Sciatic nerve (tissue), 2 donors: ENCODE measurements around the gene CSF2RB. TPM values are rescaled to one million over a fixed set of nuclear protein-coding genes. Genes with fewer than 3 reads are reported as not detected.

Experiments used
- ATAC-seq: fragments of 200-7000 bp; cut with Tn5 transposase; one replicate; pipeline ENCODE4 v1.9.1; 2020; ENCODE audit warnings: mild to moderate bottlenecking, moderate library complexity
- DNase-seq: peaks from one replicate; pipeline ENCODE4 v3.0.0-alpha.2; 2020; ENCODE audit warnings: low spot score
- intact Hi-C: fragments of 100-400 bp; cut with DNase I; formaldehyde crosslinking; loops from one replicate; pipeline ENCODE4 v1.14.2; 2022
- total RNA-seq: library from RNA; stranded (reverse); fragmentation: NEBNext Ultra II Directional; extraction: Animal tissue kit (Norgen Biotek cat#: 25700); gene quantifications from one replicate; pipeline ENCODE4 v1.2.1, GENCODE V29; 2021
- donor health status: DM: no; HTN: no; CAD: no.
- donor health status: DM: no; HTN: no; CAD: no.

Gene CSF2RB
- total RNA-seq, 1 donor from 2014 or later: 10.1 TPM

GRCh38 chr22:36930041-36930935 is 16.9 kb downstream of the CSF2RB start:
- ATAC-seq (no peak), DNase-seq (no peak)
- intact Hi-C loops: no loop called here

- no peak for ATAC-seq
- intact Hi-C loops: no loop called here
- no peak for DNase-seq
Measured at GRCh38 chr22:36931446-36931845, 18.0 kb downstream of the CSF2RB start.

DNA sequence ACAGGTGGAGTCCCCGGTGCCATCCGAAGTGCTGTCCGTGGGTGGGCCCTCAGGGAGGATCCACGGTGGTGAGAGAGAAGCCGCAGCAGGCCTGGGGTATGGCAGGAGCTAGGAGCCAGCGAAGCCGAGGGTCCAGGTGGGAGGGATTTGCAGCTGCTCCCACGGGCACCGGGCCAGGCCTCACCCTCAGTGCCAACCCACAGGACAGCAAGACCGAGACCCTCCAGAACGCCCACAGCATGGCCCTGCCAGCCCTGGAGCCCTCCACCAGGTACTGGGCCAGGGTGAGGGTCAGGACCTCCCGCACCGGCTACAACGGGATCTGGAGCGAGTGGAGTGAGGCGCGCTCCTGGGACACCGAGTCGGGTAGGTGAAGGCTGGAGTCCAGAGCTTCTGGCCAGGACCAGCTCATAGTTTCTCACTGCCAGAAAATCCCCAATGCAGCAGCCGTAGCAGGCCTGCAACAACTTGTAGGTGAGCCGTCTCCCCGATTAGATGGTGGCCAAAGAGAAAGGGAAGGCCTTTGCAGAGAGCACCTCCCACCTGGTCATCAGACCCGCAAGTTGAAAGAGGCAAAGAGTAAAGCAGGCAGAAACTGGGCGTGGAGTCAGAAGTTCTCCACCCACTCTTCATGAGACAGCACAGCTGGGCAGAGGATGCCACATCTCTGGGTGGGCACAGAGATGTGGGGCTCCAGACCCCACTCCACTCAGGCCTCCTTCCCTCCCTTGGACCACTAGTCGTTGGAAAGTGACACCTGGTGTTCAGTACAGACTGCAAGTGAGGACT is 20.4 kb downstream of the CSF2RB start:
- intact Hi-C loops: no loop called here
- no peak for ATAC-seq
- DNase-seq: no peak

DNA sequence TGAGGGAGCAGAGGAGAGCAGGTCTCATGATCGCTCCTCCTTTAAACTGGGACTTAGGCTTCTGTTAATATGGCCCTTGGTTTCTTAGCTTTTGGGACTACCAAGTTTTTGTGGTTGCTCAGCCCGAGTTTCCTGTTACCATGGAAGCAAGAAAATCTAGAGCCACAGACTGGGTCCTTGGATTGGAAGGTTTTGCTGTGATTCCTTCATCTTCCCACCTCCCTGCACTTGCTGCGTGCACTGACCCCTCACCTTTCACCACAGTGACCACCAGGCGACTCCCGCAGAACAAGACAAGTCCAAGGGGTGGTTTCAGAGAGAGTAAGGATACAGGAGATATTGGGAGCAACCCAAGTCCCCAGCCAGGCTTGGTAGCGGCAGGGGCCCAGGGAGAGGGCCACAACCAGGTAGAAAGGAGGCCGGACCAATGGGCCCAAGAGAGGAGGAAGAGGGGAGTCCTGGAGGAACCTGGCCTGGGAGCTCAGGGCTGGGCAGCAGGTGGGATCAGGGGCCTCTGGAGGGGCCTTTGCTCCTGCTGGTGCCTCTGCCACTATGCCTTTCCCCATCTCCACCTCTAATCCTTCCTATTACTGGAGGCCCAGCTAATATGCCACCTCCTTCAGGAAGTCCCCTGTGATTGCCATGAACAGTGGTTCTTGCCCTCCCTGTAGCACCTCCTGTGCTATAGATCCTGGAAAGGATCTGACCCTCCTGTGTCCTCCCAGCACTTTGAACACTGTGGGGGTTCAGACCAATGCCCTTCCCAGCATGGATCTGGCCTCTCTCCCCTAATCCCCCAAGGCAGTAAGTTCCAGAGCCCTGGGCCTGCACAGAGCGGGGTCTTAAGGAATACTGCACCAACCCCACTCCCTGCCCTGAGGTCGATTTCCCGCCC is 21.2 kb downstream of the CSF2RB start:
- ATAC-seq: no peak
- DNase-seq: no peak
- intact Hi-C loops: no loop called here

DNA sequence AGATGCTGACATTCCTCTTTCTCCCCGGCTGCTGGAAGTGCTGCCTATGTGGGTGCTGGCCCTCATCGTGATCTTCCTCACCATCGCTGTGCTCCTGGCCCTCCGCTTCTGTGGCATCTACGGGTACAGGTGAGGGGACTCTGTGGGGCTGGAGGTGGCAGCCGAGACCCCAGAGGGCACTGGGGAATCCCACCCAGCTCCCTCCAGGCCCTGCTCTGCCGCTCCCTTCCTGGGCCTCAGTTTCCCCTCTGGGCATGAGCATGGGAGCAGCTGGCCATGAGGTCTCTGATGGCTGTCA is 21.8 kb downstream of the CSF2RB start:
- intact Hi-C loops: no loop called here
- DNase-seq (no peak), ATAC-seq (no peak)

GRCh38 chr22:36935694-36936093 is 22.3 kb downstream of the CSF2RB start:
- ATAC-seq (no peak), DNase-seq (no peak)
- intact Hi-C loops: no loop called here

- no peak for DNase-seq
- intact Hi-C loops: no loop called here
- peak; percentile 30 for ATAC-seq
Measured at GRCh38 chr22:36936362-36937116, 23.1 kb downstream of the CSF2RB start.

DNA sequence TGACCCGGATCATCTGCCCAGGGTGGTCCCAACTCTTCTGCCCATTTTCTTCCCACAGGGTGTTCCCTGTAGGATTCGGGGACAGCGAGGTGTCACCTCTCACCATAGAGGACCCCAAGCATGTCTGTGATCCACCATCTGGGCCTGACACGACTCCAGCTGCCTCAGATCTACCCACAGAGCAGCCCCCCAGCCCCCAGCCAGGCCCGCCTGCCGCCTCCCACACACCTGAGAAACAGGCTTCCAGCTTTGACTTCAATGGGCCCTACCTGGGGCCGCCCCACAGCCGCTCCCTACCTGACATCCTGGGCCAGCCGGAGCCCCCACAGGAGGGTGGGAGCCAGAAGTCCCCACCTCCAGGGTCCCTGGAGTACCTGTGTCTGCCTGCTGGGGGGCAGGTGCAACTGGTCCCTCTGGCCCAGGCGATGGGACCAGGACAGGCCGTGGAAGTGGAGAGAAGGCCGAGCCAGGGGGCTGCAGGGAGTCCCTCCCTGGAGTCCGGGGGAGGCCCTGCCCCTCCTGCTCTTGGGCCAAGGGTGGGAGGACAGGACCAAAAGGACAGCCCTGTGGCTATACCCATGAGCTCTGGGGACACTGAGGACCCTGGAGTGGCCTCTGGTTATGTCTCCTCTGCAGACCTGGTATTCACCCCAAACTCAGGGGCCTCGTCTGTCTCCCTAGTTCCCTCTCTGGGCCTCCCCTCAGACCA is 24.0 kb downstream of the CSF2RB start:
- ATAC-seq (no peak), DNase-seq (no peak)
- intact Hi-C loops: no loop called here

DNA sequence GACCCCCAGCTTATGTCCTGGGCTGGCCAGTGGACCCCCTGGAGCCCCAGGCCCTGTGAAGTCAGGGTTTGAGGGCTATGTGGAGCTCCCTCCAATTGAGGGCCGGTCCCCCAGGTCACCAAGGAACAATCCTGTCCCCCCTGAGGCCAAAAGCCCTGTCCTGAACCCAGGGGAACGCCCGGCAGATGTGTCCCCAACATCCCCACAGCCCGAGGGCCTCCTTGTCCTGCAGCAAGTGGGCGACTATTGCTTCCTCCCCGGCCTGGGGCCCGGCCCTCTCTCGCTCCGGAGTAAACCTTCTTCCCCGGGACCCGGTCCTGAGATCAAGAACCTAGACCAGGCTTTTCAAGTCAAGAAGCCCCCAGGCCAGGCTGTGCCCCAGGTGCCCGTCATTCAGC is 24.6 kb downstream of the CSF2RB start:
- intact Hi-C loops: no loop called here
- DNase-seq: no peak
- no peak for ATAC-seq

DNA sequence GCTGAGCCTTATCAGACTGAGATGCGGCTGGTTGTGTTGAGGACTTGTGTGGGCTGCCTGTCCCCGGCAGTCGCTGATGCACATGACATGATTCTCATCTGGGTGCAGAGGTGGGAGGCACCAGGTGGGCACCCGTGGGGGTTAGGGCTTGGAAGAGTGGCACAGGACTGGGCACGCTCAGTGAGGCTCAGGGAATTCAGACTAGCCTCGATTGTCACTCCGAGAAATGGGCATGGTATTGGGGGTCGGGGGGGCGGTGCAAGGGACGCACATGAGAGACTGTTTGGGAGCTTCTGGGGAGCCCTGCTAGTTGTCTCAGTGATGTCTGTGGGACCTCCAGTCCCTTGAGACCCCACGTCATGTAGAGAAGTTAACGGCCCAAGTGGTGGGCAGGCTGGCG is 25.5 kb downstream of the CSF2RB start:
- ATAC-seq: no peak
- no peak for DNase-seq
- intact Hi-C loops: no loop called here

DNA sequence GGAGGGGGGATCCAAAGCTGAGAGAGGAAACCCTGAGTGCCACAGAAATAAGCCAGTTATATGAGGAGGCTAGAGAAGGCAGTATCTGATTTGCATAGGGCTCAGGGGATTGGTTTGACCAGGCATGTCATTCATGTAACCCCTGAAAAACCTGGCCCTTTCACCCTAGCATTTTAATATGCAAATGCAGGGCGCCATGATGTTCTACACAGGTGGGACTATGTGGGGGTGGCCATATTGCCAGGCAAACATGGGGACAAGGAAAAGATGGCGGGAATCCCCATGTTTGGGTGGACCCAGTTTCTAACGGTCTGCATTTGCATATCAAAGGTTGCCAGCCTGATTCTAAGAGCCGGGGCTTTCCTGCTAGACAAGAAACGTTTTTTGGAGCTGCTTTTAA is 27.2 kb downstream of the CSF2RB start:
- intact Hi-C loops: no loop called here
- ATAC-seq: no peak
- no peak for DNase-seq

- no peak for ATAC-seq
- intact Hi-C loops: no loop called here
- no peak for DNase-seq
Measured at GRCh38 chr22:36942556-36942955, 29.1 kb downstream of the CSF2RB start.

- ATAC-seq: no peak
Measured at GRCh38 chr22:36946421-36947158, 33.2 kb downstream of the CSF2RB start.

GRCh38 chr22:36948273-36949225 is 35.1 kb downstream of the CSF2RB start:
- ATAC-seq: no peak
- DNase-seq: no peak
- intact Hi-C loops: no loop called here

More at GRCh38 chr22:36946421-36947158, 33.2 kb downstream of the CSF2RB start:
- intact Hi-C loops: no loop called here
- DNase-seq: no peak

DNA sequence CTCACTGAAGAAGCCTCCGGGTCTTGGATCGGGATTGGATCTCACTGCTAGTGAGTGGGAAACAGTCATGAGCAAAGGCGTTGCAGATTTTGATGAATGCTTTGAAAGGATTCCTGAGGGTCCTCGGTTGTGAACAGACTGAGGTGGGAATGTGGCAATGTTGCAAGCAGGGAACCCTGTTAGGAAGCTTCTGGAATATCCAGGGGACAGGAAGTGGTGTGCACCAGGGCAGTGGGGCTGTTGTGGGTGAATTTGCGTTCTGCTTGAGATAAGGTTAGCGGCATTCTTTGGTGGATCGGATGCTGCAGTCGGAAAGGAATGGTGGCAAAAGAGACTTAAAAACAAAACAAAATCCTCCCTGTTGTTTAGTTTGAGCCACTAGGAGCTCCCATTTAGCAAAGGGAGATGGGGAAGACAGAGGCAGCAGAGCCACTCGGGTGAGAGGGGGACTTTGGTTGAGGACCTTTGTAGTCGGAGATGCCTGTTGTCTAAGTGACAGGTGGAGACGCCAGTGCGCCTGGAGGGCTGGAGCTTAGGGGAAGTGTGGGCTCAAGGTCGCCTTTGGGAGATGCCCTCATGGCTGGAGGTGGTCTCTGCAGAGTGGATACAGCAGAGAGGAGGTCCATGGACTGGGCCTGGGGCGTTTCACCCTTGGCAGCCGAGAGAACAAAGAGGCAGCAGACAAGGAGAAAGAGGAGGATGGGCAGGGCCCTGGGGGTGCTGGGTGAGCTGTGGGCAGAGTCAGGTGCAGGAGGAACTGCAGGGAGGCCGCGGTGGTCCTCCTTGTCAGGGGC is 37.6 kb downstream of the CSF2RB start:
- DNase-seq: no peak
- ATAC-seq: no peak
- intact Hi-C loops: no loop called here

DNA sequence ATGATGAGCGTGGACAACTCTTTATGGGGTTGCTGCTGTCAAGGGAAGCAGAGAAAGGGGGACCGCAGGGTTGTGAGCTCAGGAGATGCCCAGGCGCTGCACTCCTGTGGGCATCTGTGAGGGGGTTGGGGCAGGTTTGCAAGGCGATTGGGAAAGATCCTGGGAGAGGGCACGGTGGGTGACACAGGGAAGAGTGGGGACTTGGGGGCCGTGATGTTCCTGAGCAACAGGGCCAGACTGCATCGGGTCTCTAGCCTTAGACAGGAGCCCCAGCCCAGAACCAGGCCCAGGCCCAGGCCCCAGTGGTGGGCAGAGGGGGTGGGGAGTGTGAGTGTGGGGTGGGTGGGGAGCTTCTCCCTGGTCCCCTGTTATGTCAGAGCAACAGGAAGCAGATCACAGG is 38.3 kb downstream of the CSF2RB start:
- DNase-seq: no peak
- ATAC-seq: no peak
- intact Hi-C loops: no loop called here
